NT2/D1 (cell line): ENCODE measurements around the gene FIGNL1.

Source experiments
- SUZ12 ChIP-seq: IDR thresholded peaks from 2 replicates; pipeline ENCODE4 v1.6.1; 2011; ENCODE audit not compliant: insufficient read length, insufficient read depth; ENCODE audit errors: extremely low read depth
- ZNF274 ChIP-seq: IDR thresholded peaks from 2 replicates; pipeline ENCODE4 v1.6.1; 2011; ENCODE audit warnings: mild to moderate bottlenecking, low read depth, low read length

DNA sequence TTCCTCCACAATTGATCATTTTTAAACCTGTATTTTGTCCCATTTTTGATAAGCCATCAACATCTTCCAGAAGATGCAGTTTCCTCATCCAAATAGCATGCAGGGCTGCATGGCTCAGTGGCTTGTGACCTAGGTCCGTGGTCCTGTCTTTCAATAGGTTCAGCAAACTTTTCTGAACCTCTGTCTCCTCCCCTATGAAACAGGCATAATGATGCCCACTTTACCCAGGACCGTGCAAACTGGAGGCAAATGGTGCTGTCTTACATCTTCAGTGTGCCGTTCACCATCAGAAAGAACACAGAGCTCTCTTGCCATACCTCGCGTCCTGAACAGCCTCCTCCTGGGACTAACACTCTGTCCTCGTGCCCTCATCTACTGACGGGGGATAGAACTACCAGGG, 22.3 kb upstream of the FIGNL1 start:
- TF ChIP-seq SUZ12 (no peak), ZNF274 (no peak)
